AG04450 (cell line): ENCODE measurements around the gene PHKA1. TPM values are rescaled to one million over a fixed set of nuclear protein-coding genes. Genes with fewer than 3 reads are reported as not detected.

Experiments used
- CTCF ChIA-PET: fragments of 300-600, 350-600 bp; formaldehyde crosslinking; extraction: SDS; loops from one replicate; lab custom pipeline; 2022; ENCODE audit warnings: antibody characterized with exemption, inconsistent platforms; lab: Charles Lee
- POLR2A ChIA-PET: fragments of 350-600 bp; formaldehyde crosslinking; extraction: SDS; loops from one replicate; lab custom pipeline; 2021; ENCODE audit warnings: antibody characterized with exemption, inconsistent platforms; lab: Yijun Ruan, JAX
- DNase-seq: peaks from one replicate; pipeline ENCODE4 v3.0.0-alpha.2; 2011; ENCODE audit warnings: low read depth, low spot score
- H3K27ac ChIP-seq: one replicate; pipeline ENCODE4 v1.5.1; 2012; ENCODE audit warnings: low read depth, low read length, control low read depth
- H3K27me3 ChIP-seq: one replicate; pipeline ENCODE4 v1.6.0; 2012; ENCODE audit warnings: low read length; ENCODE audit not compliant: control insufficient read depth, insufficient read depth
- H3K4me3 ChIP-seq: 2 replicates; pipeline ENCODE4 v1.5.1; 2011; ENCODE audit warnings: mild to moderate bottlenecking, low read depth, low read length, control low read depth
- H3K9me3 ChIP-seq: 2 replicates; pipeline ENCODE4 v1.5.1; 2012; ENCODE audit warnings: low read length; ENCODE audit not compliant: control insufficient read depth, insufficient read depth
- polyA plus RNA-seq: library from polyadenylated mRNA; depleted of rRNA; stranded (reverse); fragments of >200 nt; gene quantifications from 2 replicates; pipeline ENCODE4 v1.2.3, GENCODE V29; 2011; rRNA removed
- small RNA-seq: library from RNA; depleted of rRNA; stranded (forward); fragments of <200 nt; gene quantifications from one replicate; pipeline ENCODE3, GENCODE V24; 2012; ENCODE audit warnings: low read depth; ENCODE audit not compliant: insufficient read length
- TF ChIP-seq, protein P1 (sequence below): IDR thresholded peaks from 2 replicates; pipeline ENCODE4 v1.5.1; 2011; ENCODE audit warnings: low read depth, low read length, control low read depth, inconsistent platforms

Gene PHKA1
- polyA plus RNA-seq, 1 experiment: 4.9 TPM

DNA sequence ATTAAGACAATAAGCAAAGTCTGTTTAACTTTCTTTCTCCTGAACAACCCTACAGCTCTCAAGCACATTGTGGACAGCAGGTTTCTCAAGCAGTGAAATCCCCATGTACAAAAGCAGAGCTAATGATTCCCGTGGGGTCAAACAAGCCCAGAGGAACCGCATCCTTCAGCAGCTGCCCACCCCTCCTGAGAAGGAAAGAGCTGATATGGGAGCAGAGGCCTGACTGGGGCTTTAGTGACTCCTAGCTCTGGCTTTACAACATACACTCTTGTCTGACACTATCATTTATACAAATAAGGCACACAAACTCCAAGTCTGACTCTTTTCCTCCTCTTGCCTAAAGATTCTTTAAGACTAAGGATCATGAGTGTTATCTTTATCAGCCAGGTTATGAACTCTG lies 174.3 kb downstream of the PHKA1 start:
- TF ChIP-seq, protein P1, sequence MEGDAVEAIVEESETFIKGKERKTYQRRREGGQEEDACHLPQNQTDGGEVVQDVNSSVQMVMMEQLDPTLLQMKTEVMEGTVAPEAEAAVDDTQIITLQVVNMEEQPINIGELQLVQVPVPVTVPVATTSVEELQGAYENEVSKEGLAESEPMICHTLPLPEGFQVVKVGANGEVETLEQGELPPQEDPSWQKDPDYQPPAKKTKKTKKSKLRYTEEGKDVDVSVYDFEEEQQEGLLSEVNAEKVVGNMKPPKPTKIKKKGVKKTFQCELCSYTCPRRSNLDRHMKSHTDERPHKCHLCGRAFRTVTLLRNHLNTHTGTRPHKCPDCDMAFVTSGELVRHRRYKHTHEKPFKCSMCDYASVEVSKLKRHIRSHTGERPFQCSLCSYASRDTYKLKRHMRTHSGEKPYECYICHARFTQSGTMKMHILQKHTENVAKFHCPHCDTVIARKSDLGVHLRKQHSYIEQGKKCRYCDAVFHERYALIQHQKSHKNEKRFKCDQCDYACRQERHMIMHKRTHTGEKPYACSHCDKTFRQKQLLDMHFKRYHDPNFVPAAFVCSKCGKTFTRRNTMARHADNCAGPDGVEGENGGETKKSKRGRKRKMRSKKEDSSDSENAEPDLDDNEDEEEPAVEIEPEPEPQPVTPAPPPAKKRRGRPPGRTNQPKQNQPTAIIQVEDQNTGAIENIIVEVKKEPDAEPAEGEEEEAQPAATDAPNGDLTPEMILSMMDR: no peak
- POLR2A ChIA-PET: interaction anchor here (1.0 kb wide), 1 partner anchor 271 kb away, joined by 3 read pairs; no protein-coding TSS in a partner anchor
- Histone ChIP-seq H3K4me3 (no peak overlapping the region), H3K9me3 (no peaks in the 10 kb centered on the region), H3K27me3 (no peaks in the 10 kb centered on the region), H3K27ac (no peak overlapping the region)
- CTCF ChIA-PET: interaction anchor here (0.7 to 2.9 kb wide), 5 partner anchors 9 to 296 kb away, joined by 3 to 12 read pairs (median 7); no protein-coding TSS in a partner anchor
- no peak for DNase-seq

DNA sequence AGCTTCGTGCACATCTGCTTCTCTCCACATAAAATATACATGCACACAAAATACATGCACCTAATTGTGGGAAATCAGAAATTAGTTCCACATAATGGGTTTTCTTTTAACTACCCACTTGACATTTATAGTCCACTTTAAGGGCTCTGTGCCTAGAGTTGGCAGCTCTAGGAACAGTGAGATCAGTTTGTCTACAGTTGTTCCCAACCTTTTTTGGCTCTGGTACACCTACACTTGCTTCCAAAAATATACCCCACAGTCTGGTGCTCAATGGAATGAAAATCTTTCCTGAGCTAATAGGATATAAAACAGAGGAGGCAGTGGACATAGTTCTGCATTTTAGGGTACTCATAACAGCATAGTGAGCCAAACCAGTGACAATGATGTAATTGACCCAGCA lies 177.6 kb downstream of the PHKA1 start:
- Histone ChIP-seq H3K27me3 (no peaks in the 10 kb centered on the region), H3K27ac (no peak overlapping the region), H3K4me3 (no peak overlapping the region), H3K9me3 (no peaks in the 10 kb centered on the region)
- no peak for DNase-seq
- CTCF ChIA-PET: interaction anchor here (1.1 kb wide), 1 partner anchor 292 kb away, joined by 3 read pairs; no protein-coding TSS in a partner anchor
- TF ChIP-seq, protein P1: no peak
- POLR2A ChIA-PET: no interaction called here

DNA sequence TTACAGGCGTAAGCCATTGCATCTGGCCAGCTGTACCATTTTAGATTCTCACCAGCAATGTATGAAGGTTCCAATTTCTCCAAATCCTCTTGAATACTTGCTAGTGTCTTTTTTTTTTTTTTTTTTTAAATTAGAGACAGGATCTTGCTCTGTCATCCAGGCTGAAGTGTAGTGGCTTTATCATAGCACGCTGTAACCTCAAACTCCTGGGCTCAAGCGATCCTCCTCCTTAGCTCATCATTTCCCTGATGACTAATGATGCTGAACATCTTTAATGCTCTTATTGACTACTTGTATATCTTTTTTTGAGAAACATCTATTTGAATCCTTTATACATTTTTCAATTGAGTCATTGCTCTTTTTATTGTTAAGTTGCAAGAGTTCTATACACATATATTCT lies 181.7 kb downstream of the PHKA1 start:
- TF ChIP-seq, protein P1: no peak
- no peak overlapping the region for H3K27ac ChIP-seq
- ChIA-PET CTCF (interaction anchor here (0.6 kb wide), 1 partner anchor 8 kb away, joined by 6 read pairs; no protein-coding TSS in a partner anchor), POLR2A (no interaction called here)
- DNase-seq: no peak
- H3K4me3 ChIP-seq: no peak overlapping the region
- no peaks in the 10 kb centered on the region for H3K27me3 ChIP-seq
- H3K9me3 ChIP-seq: no peaks in the 10 kb centered on the region

Small RNA genes lying within 50 kb of the gene (small RNA-seq; reads per million reads assigned to genes)
- not detected for gene BX295541.1
- not detected for gene RF00012
- gene RNU1-112P: not detected

Other genes starting within 250 kb of the PHKA1 start
- 22.7 and 24.8 TPM in 2 replicates for gene HDAC8, start 141.5 kb downstream of the PHKA1 start, polyA plus RNA-seq
- gene DMRTC1B, start 62.6 kb upstream of the PHKA1 start, polyA plus RNA-seq: not detected in 2 replicates
- gene FAM236B, start 68.4 kb upstream of the PHKA1 start, polyA plus RNA-seq: not detected in 2 replicates
- gene FAM236D, start 93.9 kb upstream of the PHKA1 start, polyA plus RNA-seq: not detected in 2 replicates
- not detected in 2 replicates for gene FAM236C, start 198.3 kb upstream of the PHKA1 start, polyA plus RNA-seq
- gene FAM236A, start 223.9 kb upstream of the PHKA1 start, polyA plus RNA-seq: not detected in 2 replicates
- gene DMRTC1, start 229.5 kb upstream of the PHKA1 start, polyA plus RNA-seq: not detected in 2 replicates